ENCODE measurements around the gene FRMD3. TPM values are rescaled to one million over a fixed set of nuclear protein-coding genes. Genes with fewer than 3 reads are reported as not detected.

FRMD3 gene
- total and polyA plus RNA-seq, 8 donors: 1.0 to 3.7 (median 2.3) TPM

DNA sequence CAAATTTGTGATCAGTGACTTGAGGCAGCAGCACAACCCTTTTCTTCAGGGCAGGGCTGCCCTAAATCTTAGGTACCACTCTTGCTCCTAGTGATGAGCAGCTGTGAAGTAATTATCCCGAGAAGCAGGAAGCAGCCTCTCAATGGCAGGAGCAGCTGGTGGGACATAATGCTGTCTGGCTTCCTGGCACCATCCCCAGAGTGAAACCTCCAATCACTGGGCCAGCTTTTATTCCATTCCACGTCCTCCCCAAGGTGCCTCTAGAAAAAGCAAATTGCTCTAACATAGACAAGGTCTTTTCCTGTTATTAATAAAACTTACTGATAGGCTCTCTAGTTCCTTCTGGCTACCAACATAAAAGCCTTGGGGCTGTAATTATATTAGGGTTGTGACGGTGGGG lies 154.0 kb downstream of the FRMD3 start:
- Histone ChIP-seq H3K27ac (no peak overlapping the region), H3K4me3 (no peak overlapping the region), H3K4me1 (no peaks in the 10 kb centered on the region), H3K9me3 (peaks cover 0 to 14% of the 10 kb centered on the region in 2 donors), H3K36me3 (no peaks in the 10 kb centered on the region), H3K27me3 (no peaks in the 10 kb centered on the region)
- ATAC-seq (no peak), DNase-seq (no peak)
- TF ChIP-seq, protein P1, sequence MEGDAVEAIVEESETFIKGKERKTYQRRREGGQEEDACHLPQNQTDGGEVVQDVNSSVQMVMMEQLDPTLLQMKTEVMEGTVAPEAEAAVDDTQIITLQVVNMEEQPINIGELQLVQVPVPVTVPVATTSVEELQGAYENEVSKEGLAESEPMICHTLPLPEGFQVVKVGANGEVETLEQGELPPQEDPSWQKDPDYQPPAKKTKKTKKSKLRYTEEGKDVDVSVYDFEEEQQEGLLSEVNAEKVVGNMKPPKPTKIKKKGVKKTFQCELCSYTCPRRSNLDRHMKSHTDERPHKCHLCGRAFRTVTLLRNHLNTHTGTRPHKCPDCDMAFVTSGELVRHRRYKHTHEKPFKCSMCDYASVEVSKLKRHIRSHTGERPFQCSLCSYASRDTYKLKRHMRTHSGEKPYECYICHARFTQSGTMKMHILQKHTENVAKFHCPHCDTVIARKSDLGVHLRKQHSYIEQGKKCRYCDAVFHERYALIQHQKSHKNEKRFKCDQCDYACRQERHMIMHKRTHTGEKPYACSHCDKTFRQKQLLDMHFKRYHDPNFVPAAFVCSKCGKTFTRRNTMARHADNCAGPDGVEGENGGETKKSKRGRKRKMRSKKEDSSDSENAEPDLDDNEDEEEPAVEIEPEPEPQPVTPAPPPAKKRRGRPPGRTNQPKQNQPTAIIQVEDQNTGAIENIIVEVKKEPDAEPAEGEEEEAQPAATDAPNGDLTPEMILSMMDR (IDR thresholded peaks at IDR 0.05): no peak
- intact Hi-C loops (cut with DNase I): no loop called here

DNA sequence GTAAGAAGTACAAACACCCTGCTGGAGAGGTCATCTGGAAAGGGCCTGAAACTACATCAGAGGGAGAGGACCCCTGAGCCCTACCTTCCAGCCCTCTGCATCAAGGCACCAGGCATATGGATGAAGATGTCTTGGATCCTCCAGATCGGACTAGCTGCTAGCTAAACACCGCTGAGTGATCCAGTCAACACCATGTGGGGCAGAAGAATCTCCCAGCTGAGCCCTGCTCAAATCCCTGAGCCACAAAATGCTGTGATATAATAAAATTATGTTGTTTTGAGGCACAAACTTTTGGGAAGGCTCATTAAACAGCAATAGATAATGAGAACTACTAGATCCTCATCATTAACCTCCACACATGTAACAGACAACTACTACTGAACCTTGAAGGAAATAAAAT lies 155.2 kb downstream of the FRMD3 start:
- TF ChIP-seq, protein P1 (IDR thresholded peaks at IDR 0.05): no peak
- ATAC-seq (no peak), DNase-seq (no peak)
- Histone ChIP-seq H3K27ac (no peak overlapping the region), H3K27me3 (no peaks in the 10 kb centered on the region), H3K36me3 (no peaks in the 10 kb centered on the region), H3K4me3 (no peak overlapping the region), H3K4me1 (no peaks in the 10 kb centered on the region), H3K9me3 (peaks cover 0 to 14% of the 10 kb centered on the region in 2 donors)
- intact Hi-C loops (cut with DNase I): no loop called here

DNA sequence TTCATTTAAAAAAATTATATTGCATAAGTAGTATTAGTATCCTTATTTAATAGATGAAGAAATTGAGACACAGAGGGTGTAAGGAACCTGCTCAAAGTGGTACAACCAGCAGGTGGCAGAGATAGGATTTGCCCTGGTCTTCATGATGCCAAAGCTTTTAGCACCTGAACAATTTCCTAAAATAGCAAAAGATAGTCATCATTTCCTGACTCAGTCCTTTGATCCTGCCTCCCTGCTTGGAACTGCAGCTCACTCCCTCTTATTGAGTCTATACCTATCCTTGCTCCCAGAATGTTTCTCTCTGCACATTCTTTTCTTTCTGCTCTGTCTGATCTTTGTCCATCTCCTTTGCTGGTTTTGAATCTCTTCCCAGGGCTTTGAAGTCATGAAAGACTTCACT lies 155.8 kb downstream of the FRMD3 start:
- TF ChIP-seq, protein P1 (IDR thresholded peaks at IDR 0.05): no peak
- no peak for ATAC-seq
- intact Hi-C loops (cut with DNase I): no loop called here

DNA sequence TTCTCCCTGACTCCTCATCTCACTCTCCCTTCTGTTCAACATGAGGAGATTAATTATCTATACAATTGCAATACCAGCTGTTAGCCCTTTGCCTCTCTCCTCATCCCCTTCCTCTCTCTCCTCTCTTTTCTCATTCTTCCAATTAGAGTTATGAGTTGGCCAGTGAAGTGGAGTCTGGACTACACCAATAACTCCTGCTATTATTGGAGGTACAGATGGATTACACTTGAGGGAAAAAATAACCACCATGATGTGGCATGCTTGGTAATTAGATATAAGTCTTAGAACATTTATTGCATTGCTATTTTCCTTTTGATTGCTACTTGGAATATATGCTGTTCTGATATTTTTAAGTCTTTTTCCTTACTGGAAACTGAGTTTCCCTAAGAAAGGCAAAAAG lies 159.2 kb downstream of the FRMD3 start:
- TF ChIP-seq, protein P1 (IDR thresholded peaks at IDR 0.05): no peak

More for the DNA sequence above, 155.8 kb downstream of the FRMD3 start:
- no peak overlapping the region for H3K4me3 ChIP-seq
- no peak for DNase-seq
- no peak overlapping the region for H3K27ac ChIP-seq
- H3K4me1 ChIP-seq: no peaks in the 10 kb centered on the region
- peaks cover 0 to 14% of the 10 kb centered on the region in 2 donors for H3K9me3 ChIP-seq
- no peaks in the 10 kb centered on the region for H3K36me3 ChIP-seq
- H3K27me3 ChIP-seq: no peaks in the 10 kb centered on the region

DNA sequence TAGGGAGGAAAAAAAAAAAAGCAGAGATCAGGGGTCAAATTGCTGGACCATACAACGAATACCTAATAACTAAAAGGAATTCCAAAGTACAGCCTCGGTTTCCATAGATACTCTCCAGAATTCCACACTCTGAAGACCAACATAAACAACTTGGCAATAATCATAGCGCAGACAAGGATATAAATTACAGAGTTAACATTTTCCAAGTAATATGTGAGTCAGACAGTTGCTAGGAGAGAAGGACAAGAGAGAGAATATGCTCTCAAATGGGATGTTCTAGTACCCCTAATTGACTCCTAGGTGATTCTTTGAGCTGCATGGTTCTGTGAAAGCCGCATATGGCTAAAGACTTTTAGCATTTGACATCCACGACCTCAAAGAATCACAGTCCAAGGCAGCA lies 165.2 kb downstream of the FRMD3 start:
- Histone ChIP-seq H3K27me3 (no peaks in the 10 kb centered on the region), H3K27ac (no peak overlapping the region), H3K4me3 (no peak overlapping the region), H3K9me3 (no peaks in the 10 kb centered on the region), H3K36me3 (no peaks in the 10 kb centered on the region), H3K4me1 (no peaks in the 10 kb centered on the region)
- TF ChIP-seq, protein P1 (IDR thresholded peaks at IDR 0.05): no peak
- intact Hi-C loops (cut with DNase I): no loop called here
- ATAC-seq (no peak), DNase-seq (no peak)

More for the DNA sequence above, 159.2 kb downstream of the FRMD3 start:
- no peak overlapping the region for H3K27ac ChIP-seq
- intact Hi-C loops (cut with DNase I): no loop called here
- H3K27me3 ChIP-seq: no peaks in the 10 kb centered on the region
- peaks cover 0 to 14% of the 10 kb centered on the region in 2 donors for H3K9me3 ChIP-seq
- H3K4me3 ChIP-seq: no peak overlapping the region
- H3K4me1 ChIP-seq: no peaks in the 10 kb centered on the region
- DNase-seq: no peak
- no peaks in the 10 kb centered on the region for H3K36me3 ChIP-seq
- ATAC-seq: no peak

Data from left lung (tissue), 10 donors.